ENCODE results near the gene NPL. TPM values are rescaled to one million over a fixed set of nuclear protein-coding genes. Genes with fewer than 3 reads are reported as not detected.

NPL gene
- total and polyA plus RNA-seq, 9 of the 15 experiments (the other 6 are each of a cell fraction or from before 2014, with no cell fraction given), result 9.9 to 22.3 (median 14.2) TPM

DNA sequence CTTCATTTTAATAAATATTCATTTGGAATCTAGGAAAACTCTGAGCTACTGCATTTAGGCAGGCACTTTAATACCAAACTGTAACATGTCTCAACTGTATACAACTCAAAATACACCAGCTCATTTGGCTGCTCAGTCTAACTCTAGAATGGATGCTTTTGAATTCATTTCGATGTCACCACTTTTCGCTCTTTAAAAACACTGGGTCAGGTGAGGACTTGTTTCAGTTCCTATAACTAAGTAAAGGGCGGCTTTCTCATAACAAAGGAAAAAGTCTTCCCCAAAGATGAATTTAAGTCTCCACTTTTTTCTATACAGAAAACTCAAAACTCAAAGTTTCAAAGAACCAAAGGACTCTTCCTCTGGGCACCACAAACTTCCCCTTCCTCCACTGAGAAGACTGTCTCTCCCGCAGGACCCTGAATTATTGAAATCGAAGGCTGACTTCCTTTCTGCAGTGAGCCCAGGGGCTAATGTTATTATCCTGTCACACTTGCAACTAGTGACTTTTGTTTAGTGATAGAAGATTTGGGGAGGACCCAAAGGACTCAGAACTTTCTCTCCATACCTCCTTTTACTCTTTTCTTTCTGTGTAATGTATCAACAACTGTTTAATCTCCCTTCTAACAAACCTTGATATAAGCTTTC is 39.8 kb downstream of the NPL start:
- Histone ChIP-seq H2AFZ (ENCODE audit: low read depth, low read length) (no peak overlapping the region), H3K27me3 (ENCODE audit: control insufficient read depth in 2 of 2, insufficient read depth in 2 of 2, low read length in 2 of 2) (no peaks in the 10 kb centered on the region; a peak in 1 of 5 replicates), H4K20me1 (replicated peaks; ENCODE audit: control insufficient read depth, insufficient read depth, low read length) (no peaks in the 10 kb centered on the region), H3K4me3 (no peak overlapping the region), H3K9me1 (ENCODE audit: control insufficient read depth, insufficient read depth, low read length) (no peaks in the 10 kb centered on the region), H3K36me3 (ENCODE audit: control insufficient read depth, insufficient read depth, low read length) (no peaks in the 10 kb centered on the region), H3K79me2 (ENCODE audit: control insufficient read depth, insufficient read depth, low read length) (no peaks in the 10 kb centered on the region), H3K9me3 (replicated peaks; ENCODE audit: control insufficient read depth, insufficient read depth, low read depth, low read length) (no peaks in the 10 kb centered on the region), H3K27ac (ENCODE audit: extremely low read depth, low read depth, low read length) (no peak overlapping the region), H3K4me2 (ENCODE audit: insufficient read depth, low read length) (no peak overlapping the region), H3K9ac (ENCODE audit: insufficient read depth in 1 of 2, low read depth in 2 of 2, low read length in 2 of 2) (no peak overlapping the region), H3K4me1 (replicated peaks in 1 of 2; ENCODE audit: control insufficient read depth in 2 of 2, insufficient read depth in 2 of 2, low read length in 2 of 2) (no peaks in the 10 kb centered on the region)
- in situ Hi-C loops (cut with MboI) (no loop called here), intact Hi-C loops (cut with micrococcal nuclease) (no loop called here)
- WGBS (ENCODE audit: insufficient coverage, low coverage, missing lambda C conversion rate), result 77% methylated on average over 5 of the region's 5 CpGs
- no peak for ATAC-seq
- DNase-seq (ENCODE audit: extremely low read depth in 1 of 4, low spot score in 3 of 4), result no peak
- BruUV-seq (replicated peaks), result no TSS peak
- ChIA-PET POLR2A (interaction anchor here (0.6 to 2.6 kb wide), 6 partner anchors 11 to 18 kb away, joined by 3 to 7 read pairs (median 3); no protein-coding TSS in a partner anchor), CTCF (ENCODE audit: low intra/inter-chr PET ratio) (no interaction called here)
- no peak for FAIRE-seq
- TF ChIP-seq STAT5A (IDR thresholded peaks at IDR 0.05; ENCODE audit: borderline replicate concordance, low read length), result no peak
- TF ChIP-seq, protein P1, sequence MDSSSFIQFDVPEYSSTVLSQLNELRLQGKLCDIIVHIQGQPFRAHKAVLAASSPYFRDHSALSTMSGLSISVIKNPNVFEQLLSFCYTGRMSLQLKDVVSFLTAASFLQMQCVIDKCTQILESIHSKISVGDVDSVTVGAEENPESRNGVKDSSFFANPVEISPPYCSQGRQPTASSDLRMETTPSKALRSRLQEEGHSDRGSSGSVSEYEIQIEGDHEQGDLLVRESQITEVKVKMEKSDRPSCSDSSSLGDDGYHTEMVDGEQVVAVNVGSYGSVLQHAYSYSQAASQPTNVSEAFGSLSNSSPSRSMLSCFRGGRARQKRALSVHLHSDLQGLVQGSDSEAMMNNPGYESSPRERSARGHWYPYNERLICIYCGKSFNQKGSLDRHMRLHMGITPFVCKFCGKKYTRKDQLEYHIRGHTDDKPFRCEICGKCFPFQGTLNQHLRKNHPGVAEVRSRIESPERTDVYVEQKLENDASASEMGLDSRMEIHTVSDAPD (CRISPR knock-in tag; IDR thresholded peaks at IDR 0.05), result no peak
- no peak for TF ChIP-seq HDAC8 (tag; IDR thresholded peaks at IDR 0.05)
- TF ChIP-seq RBM34 (IDR thresholded peaks at IDR 0.05; ENCODE audit: borderline replicate concordance, insufficient read depth, low read length), result no peak
- TF ChIP-seq EWSR1 (IDR thresholded peaks at IDR 0.05; ENCODE audit: borderline replicate concordance, low read depth, partially characterized antibody), result no peak
- TF ChIP-seq, protein P2, sequence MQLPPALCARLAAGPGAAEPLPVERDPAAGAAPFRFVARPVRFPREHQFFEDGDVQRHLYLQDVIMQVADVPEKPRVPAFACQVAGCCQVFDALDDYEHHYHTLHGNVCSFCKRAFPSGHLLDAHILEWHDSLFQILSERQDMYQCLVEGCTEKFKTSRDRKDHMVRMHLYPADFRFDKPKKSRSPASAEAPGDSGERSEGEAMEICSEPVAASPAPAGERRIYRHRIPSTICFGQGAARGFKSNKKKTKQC (CRISPR knock-in tag; IDR thresholded peaks at IDR 0.05), result no peak
- no peak for TF ChIP-seq CBFA2T2 (conservative IDR thresholded peaks at IDR 0.05)
- no peak for TF ChIP-seq SLC30A9 (CRISPR knock-in tag; IDR thresholded peaks at IDR 0.05)
- no peak for TF ChIP-seq ESRRA (IDR thresholded peaks at IDR 0.05; ENCODE audit: borderline replicate concordance, low read depth)
- no peak for TF ChIP-seq RBM14 (IDR thresholded peaks at IDR 0.05; ENCODE audit: borderline replicate concordance, insufficient read depth, low read depth, low read length)

Data from K562 (cell line).